Keratinocyte (primary cell): ENCODE data around the gene TRMT2B. TPM values are rescaled to one million over a fixed set of nuclear protein-coding genes. Genes with fewer than 3 reads are reported as not detected.
"Not testable (repeated sequence)": the region's sequence is repeated elsewhere in the genome, so short reads cannot be mapped to it uniquely, and the experiment has no call there.

Experiments used
- DNase-seq: peaks from one replicate; pipeline ENCODE4 v3.0.0-alpha.2; 2011; ENCODE audit warnings: low read depth, missing footprints, low spot score
- FAIRE-seq: peaks from 2 replicates; lab custom pipeline; 2011; peaks lifted over from hg19 to GRCh38; lab: Jason Lieb, UNC
- H2AFZ ChIP-seq: 2 replicates; pipeline ENCODE4 v1.6.0; 2012; ENCODE audit warnings: low read length, control low read depth, inconsistent platforms; ENCODE audit not compliant: control insufficient read depth
- H3K27ac ChIP-seq: 2 replicates; pipeline ENCODE4 v1.5.1; 2011; ENCODE audit warnings: low read length; ENCODE audit not compliant: control insufficient read depth, insufficient read depth
- H3K27me3 ChIP-seq: 3 replicates; pipeline ENCODE4 v1.6.0; 2011; ENCODE audit warnings: low read length; ENCODE audit not compliant: control insufficient read depth, insufficient read depth; ENCODE audit errors: extremely low read depth
- H3K36me3 ChIP-seq, 2 experiments: 2 replicates in 1 of 2; 3 replicates in 1 of 2; pipeline ENCODE4 v1.5.1; 2011; ENCODE audit warnings: low read length in 2 of 2, mild to moderate bottlenecking in 1 of 2; ENCODE audit not compliant: control insufficient read depth in 2 of 2, insufficient read depth in 2 of 2; ENCODE audit errors: extremely low read depth in 1 of 2
- H3K4me1 ChIP-seq: 3 replicates; pipeline ENCODE4 v1.5.1; 2011; ENCODE audit warnings: low read length; ENCODE audit not compliant: control insufficient read depth, insufficient read depth; ENCODE audit errors: extremely low read depth
- H3K4me2 ChIP-seq: 3 replicates; pipeline ENCODE4 v1.6.0; 2011; ENCODE audit warnings: low read depth, low read length; ENCODE audit not compliant: control insufficient read depth, insufficient read depth; ENCODE audit errors: extremely low read depth
- H3K4me3 ChIP-seq, 3 experiments: fragments of 200-600 bp in 1 of 3; sonication (generic) in 1 of 3; 2 replicates in 2 of 3; 3 replicates in 1 of 3; pipeline ENCODE4 v1.5.1; 2011 to 2016; ENCODE audit warnings: low read length in 3 of 3, mild to moderate bottlenecking in 3 of 3, control low read depth in 2 of 3, inconsistent platforms in 1 of 3, low read depth in 1 of 3, mixed read lengths in 1 of 3, mixed run types in 1 of 3, moderate library complexity in 1 of 3; ENCODE audit not compliant: control insufficient read depth in 2 of 3, insufficient read depth in 2 of 3; ENCODE audit errors: extremely low read depth in 1 of 3
- H3K79me2 ChIP-seq: 2 replicates; pipeline ENCODE4 v1.6.0; 2012; ENCODE audit warnings: low read length; ENCODE audit not compliant: control insufficient read depth, insufficient read depth
- H3K9ac ChIP-seq: 3 replicates; pipeline ENCODE4 v1.6.0; 2011; ENCODE audit warnings: low read length; ENCODE audit not compliant: control insufficient read depth, insufficient read depth; ENCODE audit errors: extremely low read depth
- H3K9me1 ChIP-seq: 3 replicates; pipeline ENCODE4 v1.6.0; 2011; ENCODE audit warnings: low read length; ENCODE audit not compliant: control insufficient read depth, insufficient read depth; ENCODE audit errors: extremely low read depth
- H3K9me3 ChIP-seq: 2 replicates; pipeline ENCODE4 v1.5.1; 2012; ENCODE audit warnings: low read depth, low read length; ENCODE audit not compliant: control insufficient read depth
- H4K20me1 ChIP-seq: 3 replicates; pipeline ENCODE4 v1.6.0; 2011; ENCODE audit warnings: low read length; ENCODE audit not compliant: control insufficient read depth, insufficient read depth; ENCODE audit errors: extremely low read depth
- EZH2 ChIP-seq: IDR thresholded peaks from one replicate; pipeline ENCODE4 v1.6.1; 2012; ENCODE audit warnings: inconsistent platforms, mild to moderate bottlenecking, low read length, moderate library complexity
- dilution Hi-C: fragments of 300-500 bp; cut with MboI; formaldehyde crosslinking; loops from one replicate; pipeline ENCODE4 v1.7.0; 2020; ENCODE audit warnings: low sequenced_read_pairs; ENCODE audit not compliant: extremely low pct_ligation_motif_present
- polyA plus RNA-seq, 5 experiments: library from polyadenylated mRNA; depleted of rRNA in 3 of 5; stranded (reverse) in 3 of 5; stranded (forward) in 1 of 5; unstranded in 1 of 5; fragments of >200 nt; gene quantifications; 1 replicate in 1 of 5; 2 replicates in 3 of 5; 3 replicates in 1 of 5; pipeline versions ENCODE4 v1.2.1 to v1.2.3, GENCODE V29; 2011 to 2012; ENCODE audit warnings: missing spikeins in 2 of 5, low read depth in 1 of 5, low replicate concordance in 1 of 5
- TF ChIP-seq, protein P1 (sequence below), 3 experiments: IDR thresholded peaks in 1 of 3; conservative IDR thresholded peaks in 1 of 3; optimal IDR thresholded peaks in 1 of 3; 2 replicates in 2 of 3; 3 replicates in 1 of 3; pipeline versions ENCODE3 to v1.5.1; 2011; ENCODE audit warnings: low read length in 3 of 3, mild to moderate bottlenecking in 3 of 3, moderate library complexity in 2 of 3, control low read depth in 1 of 3, inconsistent platforms in 1 of 3; ENCODE audit not compliant: insufficient read depth in 2 of 3; ENCODE audit errors: extremely low read depth in 1 of 3

Gene TRMT2B
- polyA plus RNA-seq, 1 donor (not counting 4 experiments of a cell fraction or from before 2014, with no cell fraction given): 12.1 TPM

DNA sequence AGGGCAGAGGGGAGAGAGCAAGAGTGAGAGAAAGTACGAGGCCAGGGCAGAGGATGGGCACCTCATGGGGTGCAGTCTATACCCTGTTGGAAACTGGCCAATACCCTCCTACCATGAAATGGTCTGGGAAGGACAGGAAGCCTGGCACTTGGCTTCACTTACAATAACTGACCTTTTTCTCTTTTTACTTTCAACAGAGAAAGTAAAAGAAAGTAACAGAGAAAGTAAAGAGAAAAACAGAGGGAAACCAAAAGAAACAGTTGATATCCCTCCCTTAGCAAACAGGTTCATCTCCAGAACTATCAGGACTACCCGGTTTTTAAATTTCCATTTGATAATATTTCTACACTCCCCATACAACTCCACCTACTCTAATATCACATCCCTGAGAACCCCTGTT lies 61.8 kb downstream of the TRMT2B start:
- Histone ChIP-seq H3K9me3 (no peaks in the 10 kb centered on the region), H3K4me3 (no peak overlapping the region), H3K4me1 (peaks cover 17% of the 10 kb centered on the region), H3K9ac (no peak overlapping the region), H3K27ac (no peak overlapping the region), H2AFZ (no peak overlapping the region), H4K20me1 (no peaks in the 10 kb centered on the region), H3K4me2 (no peak overlapping the region), H3K36me3 (no peaks in the 10 kb centered on the region), H3K79me2 (no peaks in the 10 kb centered on the region), H3K27me3 (no peaks in the 10 kb centered on the region), H3K9me1 (no peaks in the 10 kb centered on the region)
- dilution Hi-C loops: no loop called here
- no peak for DNase-seq
- no peak for FAIRE-seq
- no peak for TF ChIP-seq EZH2
- TF ChIP-seq, protein P1, sequence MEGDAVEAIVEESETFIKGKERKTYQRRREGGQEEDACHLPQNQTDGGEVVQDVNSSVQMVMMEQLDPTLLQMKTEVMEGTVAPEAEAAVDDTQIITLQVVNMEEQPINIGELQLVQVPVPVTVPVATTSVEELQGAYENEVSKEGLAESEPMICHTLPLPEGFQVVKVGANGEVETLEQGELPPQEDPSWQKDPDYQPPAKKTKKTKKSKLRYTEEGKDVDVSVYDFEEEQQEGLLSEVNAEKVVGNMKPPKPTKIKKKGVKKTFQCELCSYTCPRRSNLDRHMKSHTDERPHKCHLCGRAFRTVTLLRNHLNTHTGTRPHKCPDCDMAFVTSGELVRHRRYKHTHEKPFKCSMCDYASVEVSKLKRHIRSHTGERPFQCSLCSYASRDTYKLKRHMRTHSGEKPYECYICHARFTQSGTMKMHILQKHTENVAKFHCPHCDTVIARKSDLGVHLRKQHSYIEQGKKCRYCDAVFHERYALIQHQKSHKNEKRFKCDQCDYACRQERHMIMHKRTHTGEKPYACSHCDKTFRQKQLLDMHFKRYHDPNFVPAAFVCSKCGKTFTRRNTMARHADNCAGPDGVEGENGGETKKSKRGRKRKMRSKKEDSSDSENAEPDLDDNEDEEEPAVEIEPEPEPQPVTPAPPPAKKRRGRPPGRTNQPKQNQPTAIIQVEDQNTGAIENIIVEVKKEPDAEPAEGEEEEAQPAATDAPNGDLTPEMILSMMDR (optimal IDR thresholded peaks at IDR 0.05 in 1 of 3, IDR thresholded peaks at IDR 0.05 in 1 of 3, conservative IDR thresholded peaks at IDR 0.05 in 1 of 3; ENCODE audit: extremely low read depth in 1 of 3, insufficient read depth in 2 of 3, low read length in 3 of 3): no peak

DNA sequence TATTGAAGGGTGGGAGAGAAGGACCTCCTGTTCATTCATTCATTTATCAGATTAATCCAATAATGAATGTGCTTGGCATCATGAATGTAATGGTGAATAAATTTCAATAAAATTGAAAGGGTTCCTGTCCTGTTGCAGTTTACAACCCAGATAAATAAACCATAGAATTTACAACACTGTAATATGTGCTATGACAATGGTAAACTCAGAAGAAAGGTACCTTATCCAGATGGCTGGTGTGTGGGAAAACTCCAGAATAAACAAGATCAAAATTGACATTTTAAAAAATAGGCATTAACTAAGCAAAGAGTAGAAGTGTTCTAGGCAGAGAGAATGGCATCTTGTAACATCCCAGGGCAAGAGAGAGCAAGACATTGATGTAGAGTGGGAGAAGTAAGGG lies 67.1 kb downstream of the TRMT2B start:
- dilution Hi-C loops: no loop called here
- Histone ChIP-seq H4K20me1 (no peaks in the 10 kb centered on the region), H2AFZ (no peak overlapping the region), H3K4me2 (no peak overlapping the region), H3K9me3 (no peaks in the 10 kb centered on the region), H3K4me1 (peaks cover 11% of the 10 kb centered on the region), H3K27ac (no peak overlapping the region), H3K4me3 (no peak overlapping the region), H3K9ac (no peak overlapping the region), H3K36me3 (no peaks in the 10 kb centered on the region), H3K9me1 (no peaks in the 10 kb centered on the region), H3K79me2 (no peaks in the 10 kb centered on the region), H3K27me3 (no peaks in the 10 kb centered on the region)
- TF ChIP-seq, protein P1 (optimal IDR thresholded peaks at IDR 0.05 in 1 of 3, IDR thresholded peaks at IDR 0.05 in 1 of 3, conservative IDR thresholded peaks at IDR 0.05 in 1 of 3; ENCODE audit: extremely low read depth in 1 of 3, insufficient read depth in 2 of 3, low read length in 3 of 3): no peak
- TF ChIP-seq EZH2: no peak
- FAIRE-seq (no peak), DNase-seq (no peak)

DNA sequence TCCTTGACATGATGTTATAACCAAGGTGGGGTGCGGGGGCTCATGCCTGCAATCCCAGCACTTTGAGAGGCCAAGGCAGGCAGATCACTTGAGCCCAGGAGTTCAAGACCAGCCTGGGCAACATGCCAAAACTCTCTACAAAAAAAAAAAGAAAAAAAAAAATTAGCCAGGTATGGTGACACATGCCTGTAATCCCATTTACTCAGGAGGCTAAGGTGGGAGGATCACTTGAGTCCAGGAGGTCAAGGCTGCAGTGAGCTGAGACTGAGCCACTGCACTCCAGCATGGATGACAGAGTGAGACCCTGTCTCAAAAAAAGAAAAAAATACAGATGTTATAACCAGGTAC lies 70.4 kb downstream of the TRMT2B start:
- H3K4me3 ChIP-seq, dilution Hi-C loops, H3K27me3 ChIP-seq, H3K9me1 ChIP-seq, H3K27ac ChIP-seq, DNase-seq, FAIRE-seq, H3K36me3 ChIP-seq, H3K79me2 ChIP-seq, H3K9ac ChIP-seq, H3K4me2 ChIP-seq, H2AFZ ChIP-seq, H4K20me1 ChIP-seq, H3K9me3 ChIP-seq: not testable (repeated sequence)
- H3K4me1 ChIP-seq: peaks cover 16% of the 10 kb centered on the region
